PFSK-1 (cell line): ENCODE results near the gene PHRF1.

Experiments used
- POLR2AphosphoS5 ChIP-seq: IDR thresholded peaks from 2 replicates; pipeline ENCODE4 v1.6.1; 2012; ENCODE audit warnings: low read depth, mild to moderate bottlenecking, control low read depth, low read length, moderate library complexity
- TAF1 ChIP-seq: IDR thresholded peaks from 2 replicates; pipeline ENCODE4 v1.6.1; 2012; ENCODE audit warnings: low read length, control low read depth, borderline replicate concordance; ENCODE audit not compliant: insufficient read depth

GRCh38 chr11:613369-613968, 37.2 kb downstream of the PHRF1 start:
- no peak for TF ChIP-seq TAF1
- peak; percentile 38; the same call in 1 of the 2 replicates for TF ChIP-seq POLR2AphosphoS5
